Panc1 (cell line): ENCODE data around the gene MORF4L2. TPM values are rescaled to one million over a fixed set of nuclear protein-coding genes. Genes with fewer than 3 reads are reported as not detected.

Experiments
- ATAC-seq: fragments of 200-7000 bp; cut with Tn5 transposase; 2 replicates; pipeline ENCODE4 v1.9.1; 2020; ENCODE audit warnings: mild to moderate bottlenecking, moderate library complexity
- Bru-seq: library from RNA; stranded (reverse); fragments of 400-500 nt; gene quantifications from one replicate; lab custom pipeline; 2021; lab: Mats Ljungman, UMichigan
- BruChase-seq, 2 experiments: library from RNA; stranded (reverse); fragments of 400-500 nt; gene quantifications; one replicate each; lab custom pipeline; 2021; lab: Mats Ljungman, UMichigan
- BruUV-seq: library from RNA; stranded (reverse); fragments of 400-500 nt; replicated peaks from 2 replicates; lab custom pipeline; 2021; lab: Mats Ljungman, UMichigan
- CTCF ChIA-PET: fragments of 300-600 bp; sonication (Branson Sonifier 250); formaldehyde crosslinking; loops from one replicate; lab custom pipeline; 2022; ENCODE audit warnings: antibody characterized with exemption; lab: Charles Lee
- POLR2A ChIA-PET: fragments of 300-600 bp; sonication (Branson Sonifier 250); formaldehyde crosslinking; loops from one replicate; lab custom pipeline; 2022; ENCODE audit warnings: antibody characterized with exemption; lab: Charles Lee
- DNase-seq: peaks from one replicate; pipeline ENCODE4 v3.0.0-alpha.2; 2010; ENCODE audit warnings: low read depth, low spot score
- H3K27ac ChIP-seq: 2 replicates; pipeline ENCODE4 v1.5.1; 2011; ENCODE audit warnings: mild to moderate bottlenecking, low read length, inconsistent platforms
- H3K27me3 ChIP-seq: fragments of 200-500 bp; sonication (Bioruptor generic); 2 replicates; pipeline ENCODE4 v1.6.0; 2014; ENCODE audit warnings: low read length, inconsistent platforms; ENCODE audit not compliant: control insufficient read depth, insufficient read depth
- H3K36me3 ChIP-seq: fragments of 200-500 bp; sonication (Bioruptor generic); 2 replicates; pipeline ENCODE4 v1.5.1; 2014; ENCODE audit warnings: inconsistent platforms, mild to moderate bottlenecking, low read length, moderate library complexity; ENCODE audit not compliant: control insufficient read depth, insufficient read depth
- H3K4me1 ChIP-seq: 2 replicates; pipeline ENCODE4 v1.5.1; 2011; ENCODE audit warnings: inconsistent platforms, mild to moderate bottlenecking, low read length, moderate library complexity; ENCODE audit not compliant: control insufficient read depth, insufficient read depth
- H3K4me3 ChIP-seq, 2 experiments: 2 replicates each; pipeline ENCODE4 v1.5.1; 2011 to 2012; ENCODE audit warnings: low read depth in 2 of 2, low read length in 2 of 2, mild to moderate bottlenecking in 2 of 2, inconsistent platforms in 1 of 2, moderate library complexity in 1 of 2
- H3K9me3 ChIP-seq: fragments of 200-500 bp; sonication (Bioruptor generic); 2 replicates; pipeline ENCODE4 v1.5.1; 2014; ENCODE audit warnings: low read depth, mild to moderate bottlenecking, inconsistent platforms, low read length, moderate library complexity; ENCODE audit not compliant: control insufficient read depth, insufficient read depth
- CTCF ChIP-seq: fragments of 450-650 bp; IDR thresholded peaks from 2 replicates; pipeline ENCODE4 v1.5.1; 2017; ENCODE audit warnings: mild to moderate bottlenecking
- POLR2AphosphoS5 ChIP-seq: IDR thresholded peaks from 2 replicates; pipeline ENCODE4 v1.6.1; 2012; ENCODE audit warnings: mild to moderate bottlenecking, low read depth, low read length, moderate library complexity
- SIN3A ChIP-seq: IDR thresholded peaks from 2 replicates; pipeline ENCODE4 v1.6.1; 2012; ENCODE audit warnings: low read depth, mild to moderate bottlenecking, low read length, moderate library complexity, borderline replicate concordance; ENCODE audit not compliant: insufficient read depth
- TCF7L2 ChIP-seq: IDR thresholded peaks from 2 replicates; pipeline ENCODE4 v1.6.1; 2011; ENCODE audit warnings: mild to moderate bottlenecking, low read depth, low read length, inconsistent platforms
- in situ Hi-C: cut with HindIII; loops from 2 replicates; pipeline ENCODE4 v1.10.0; 2016; ENCODE audit warnings: low sequenced_read_pairs, low pct_unique_long_range_greater_than_20kb
- intact Hi-C: fragments of 100-400 bp; cut with micrococcal nuclease; formaldehyde crosslinking; loops from one replicate; pipeline ENCODE4 v1.10.0; 2022; ENCODE audit not compliant: unreplicated experiment
- long read RNA-seq: library from polyadenylated mRNA; unstranded; transcript quantifications from one replicate; pipeline ENCODE4 v2.0.0, GENCODE V29; 2021; ENCODE audit not compliant: unreplicated experiment
- polyA plus RNA-seq: library from polyadenylated mRNA; unstranded; fragments of >200 nt; gene quantifications from one replicate; pipeline ENCODE4 v1.2.1, GENCODE V29; 2012; ENCODE audit warnings: missing spikeins; ENCODE audit not compliant: insufficient read length
- total RNA-seq: library from RNA; stranded (reverse); gene quantifications from one replicate; pipeline ENCODE4 v1.2.1, GENCODE V29; 2021; ENCODE audit not compliant: unreplicated experiment
- TF ChIP-seq, protein P1 (sequence below), 2 experiments: IDR thresholded peaks; 2 replicates each; pipeline ENCODE4 v1.6.1; 2011 to 2012; ENCODE audit warnings: low read depth in 2 of 2, control low read depth in 1 of 2, low read length in 1 of 2, mild to moderate bottlenecking in 1 of 2, moderate library complexity in 1 of 2; ENCODE audit not compliant: insufficient read depth in 1 of 2

MORF4L2 gene
- total RNA-seq (500 TPM), Bru-seq, nascent RNA (percentile 99 among the genes with signal in this experiment), BruChase-seq, experiment 1, labeled RNA remaining after a 2-hour chase (percentile 100 among the genes with signal in this experiment), BruChase-seq, experiment 2, labeled RNA remaining after a 6-hour chase (percentile 100 among the genes with signal in this experiment)
- polyA plus RNA-seq: 210 TPM
- long read RNA-seq, transcript MORF4L2-209 (5 exons, 869 nt): minor isoform, 16 of 264 reads
- long read RNA-seq, transcript MORF4L2-201 (4 exons, 1,824 nt): minor isoform, 8 of 264 reads
- long read RNA-seq, transcript MORF4L2-203 (4 exons, 1,983 nt): minor isoform, 36 of 264 reads
- long read RNA-seq, transcript MORF4L2-215 (4 exons, 451 nt): major isoform, 106 of 264 reads
- long read RNA-seq, partial matches to known transcripts: 6 of 264 reads
- long read RNA-seq, other reads (novel, unspliced or antisense): 80 of 264 reads

GRCh38 chrX:103686199-103687072 lies at the start of gene MORF4L2:
MORF4L2 (minus strand) TSS chrX:103686699; CDS start chrX:103677027, 9,672 bp downstream.
- intact Hi-C loops: loop anchor here (5.0 kb wide), 2 partner anchors 86 to 154 kb away; no protein-coding TSS in a partner anchor
- ATAC-seq: peak; percentile 92
- ChIA-PET POLR2A (interaction anchor here (0.7 to 1.0 kb wide), 6 partner anchors 10 to 196 kb away, joined by 3 to 10 read pairs (median 6); no protein-coding TSS in a partner anchor), CTCF (interaction anchor here (0.5 to 1.6 kb wide), 9 partner anchors 21 to 343 kb away, joined by 3 to 9 read pairs (median 7); no protein-coding TSS in a partner anchor)
- Histone ChIP-seq H3K27me3 (no peaks in the 10 kb centered on the region), H3K4me3 (peak within 1 kb of the TSS; percentile 92 to 99), H3K36me3 (peaks cover 36% of the 10 kb centered on the region), H3K9me3 (no peaks in the 10 kb centered on the region), H3K4me1 (peaks cover 31% of the 10 kb centered on the region), H3K27ac (peak within 1 kb of the TSS; percentile 99)
- in situ Hi-C loops: no loop called here
- peak; percentile 99 for DNase-seq
- BruUV-seq: TSS peak; percentile 85
- TF ChIP-seq, protein P1, sequence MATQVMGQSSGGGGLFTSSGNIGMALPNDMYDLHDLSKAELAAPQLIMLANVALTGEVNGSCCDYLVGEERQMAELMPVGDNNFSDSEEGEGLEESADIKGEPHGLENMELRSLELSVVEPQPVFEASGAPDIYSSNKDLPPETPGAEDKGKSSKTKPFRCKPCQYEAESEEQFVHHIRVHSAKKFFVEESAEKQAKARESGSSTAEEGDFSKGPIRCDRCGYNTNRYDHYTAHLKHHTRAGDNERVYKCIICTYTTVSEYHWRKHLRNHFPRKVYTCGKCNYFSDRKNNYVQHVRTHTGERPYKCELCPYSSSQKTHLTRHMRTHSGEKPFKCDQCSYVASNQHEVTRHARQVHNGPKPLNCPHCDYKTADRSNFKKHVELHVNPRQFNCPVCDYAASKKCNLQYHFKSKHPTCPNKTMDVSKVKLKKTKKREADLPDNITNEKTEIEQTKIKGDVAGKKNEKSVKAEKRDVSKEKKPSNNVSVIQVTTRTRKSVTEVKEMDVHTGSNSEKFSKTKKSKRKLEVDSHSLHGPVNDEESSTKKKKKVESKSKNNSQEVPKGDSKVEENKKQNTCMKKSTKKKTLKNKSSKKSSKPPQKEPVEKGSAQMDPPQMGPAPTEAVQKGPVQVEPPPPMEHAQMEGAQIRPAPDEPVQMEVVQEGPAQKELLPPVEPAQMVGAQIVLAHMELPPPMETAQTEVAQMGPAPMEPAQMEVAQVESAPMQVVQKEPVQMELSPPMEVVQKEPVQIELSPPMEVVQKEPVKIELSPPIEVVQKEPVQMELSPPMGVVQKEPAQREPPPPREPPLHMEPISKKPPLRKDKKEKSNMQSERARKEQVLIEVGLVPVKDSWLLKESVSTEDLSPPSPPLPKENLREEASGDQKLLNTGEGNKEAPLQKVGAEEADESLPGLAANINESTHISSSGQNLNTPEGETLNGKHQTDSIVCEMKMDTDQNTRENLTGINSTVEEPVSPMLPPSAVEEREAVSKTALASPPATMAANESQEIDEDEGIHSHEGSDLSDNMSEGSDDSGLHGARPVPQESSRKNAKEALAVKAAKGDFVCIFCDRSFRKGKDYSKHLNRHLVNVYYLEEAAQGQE (IDR thresholded peaks at IDR 0.05; ENCODE audit: insufficient read depth in 1 of 2, low read depth in 2 of 2, low read length in 1 of 2): no peak
- TF ChIP-seq SIN3A: no peak
- peak; percentile 99 for TF ChIP-seq POLR2AphosphoS5
- no peak for TF ChIP-seq CTCF

- H3K4me1 ChIP-seq: no peaks in the 10 kb centered on the region
- BruUV-seq: no TSS peak
- ATAC-seq: no peak
- H3K27ac ChIP-seq: no peak overlapping the region
- CTCF ChIA-PET: no interaction called here
- H3K27me3 ChIP-seq: peaks cover 9% of the 10 kb centered on the region
- intact Hi-C loops: no loop called here
- in situ Hi-C loops: no loop called here
- H3K9me3 ChIP-seq: no peaks in the 10 kb centered on the region
- no peak overlapping the region for H3K4me3 ChIP-seq
- H3K36me3 ChIP-seq: no peaks in the 10 kb centered on the region
- DNase-seq: no peak
- POLR2A ChIA-PET: no interaction called here
- TF ChIP-seq, protein P1 (IDR thresholded peaks at IDR 0.05; ENCODE audit: insufficient read depth in 1 of 2, low read depth in 2 of 2, low read length in 1 of 2): no peak
- TF ChIP-seq SIN3A: no peak
- no peak for TF ChIP-seq TCF7L2
- no peak for TF ChIP-seq POLR2AphosphoS5
- no peak for TF ChIP-seq CTCF
These were observed 47.7 kb upstream of the MORF4L2 start for GRCh38 chrX:103734125-103734760.
